HG03457 (cell line): ENCODE data around the gene NBEAL1.
"Not testable (repeated sequence)": the region's sequence is repeated elsewhere in the genome, so short reads cannot be mapped to it uniquely, and the experiment has no call there.

Experiments used
- ATAC-seq: cut with Tn5 transposase; IDR thresholded peaks from one replicate; pipeline ENCODE4 v1.9.1; 2021; ENCODE audit warnings: moderate number of reproducible peaks; ENCODE audit not compliant: unreplicated experiment

NBEAL1 gene

GRCh38 chr2:203201426-203201825, 186.8 kb downstream of the NBEAL1 start:
- ATAC-seq: no peak

- no peak for ATAC-seq
Observed at GRCh38 chr2:203209538-203209937, 194.9 kb downstream of the NBEAL1 start.

GRCh38 chr2:203225423-203226039, 210.9 kb downstream of the NBEAL1 start:
- no peak for ATAC-seq

- not testable (repeated sequence) for ATAC-seq
Observed at GRCh38 chr2:203229674-203230073, 215.0 kb downstream of the NBEAL1 start.

GRCh38 chr2:203237346-203238238, 222.9 kb downstream of the NBEAL1 start:
- ATAC-seq: no peak

GRCh38 chr2:203238292-203238703, 223.6 kb downstream of the NBEAL1 start:
- no peak for ATAC-seq

GRCh38 chr2:203238704-203239526, 224.2 kb downstream of the NBEAL1 start, which contains the start of gene CYP20A1:
Gene CYP20A1, plus strand, starts transcription at chr2:203239018. Its CDS starts 45 bp downstream, at chr2:203239063.
- peak; percentile 85 for ATAC-seq

GRCh38 chr2:203240491-203240890, 225.8 kb downstream of the NBEAL1 start:
- ATAC-seq: no peak

GRCh38 chr2:203242518-203242917, 227.8 kb downstream of the NBEAL1 start:
- ATAC-seq: no peak

GRCh38 chr2:203246646-203247045, 232.0 kb downstream of the NBEAL1 start:
- ATAC-seq: no peak

GRCh38 chr2:203252818-203253217, 238.1 kb downstream of the NBEAL1 start:
- no peak for ATAC-seq

GRCh38 chr2:203253422-203254095, 238.9 kb downstream of the NBEAL1 start:
- not testable (repeated sequence) for ATAC-seq

GRCh38 chr2:203261326-203262159, 246.9 kb downstream of the NBEAL1 start:
- ATAC-seq: no peak
